Progenitor cell of endocrine pancreas (in vitro differentiated cells): ENCODE data around the gene TMEM37. TPM values are rescaled to one million over a fixed set of nuclear protein-coding genes. Genes with fewer than 3 reads are reported as not detected.
"Not testable (repeated sequence)": the region's sequence is repeated elsewhere in the genome, so short reads cannot be mapped to it uniquely, and the experiment has no call there.

ENCODE experiments used
- DNase-seq: peaks from one replicate; pipeline ENCODE4 v3.0.0; 2021; ENCODE audit warnings: low spot score; ENCODE audit not compliant: unreplicated experiment
- H3K27ac Mint-ChIP-seq: 2 replicates; pipeline ENCODE4 v1.8.0; 2021; ENCODE audit warnings: mild to moderate bottlenecking, moderate library complexity, mixed read lengths
- H3K27me3 Mint-ChIP-seq: 2 replicates; pipeline ENCODE4 v1.8.0; 2021; ENCODE audit warnings: mixed read lengths
- H3K36me3 Mint-ChIP-seq: 2 replicates; pipeline ENCODE4 v1.8.0; 2022; ENCODE audit warnings: mixed read lengths; ENCODE audit not compliant: insufficient read depth
- H3K4me1 Mint-ChIP-seq: 2 replicates; pipeline ENCODE4 v1.8.0; 2021; ENCODE audit warnings: low read depth, mixed read lengths
- H3K4me3 Mint-ChIP-seq: 2 replicates; pipeline ENCODE4 v1.8.0; 2021; ENCODE audit warnings: low read depth, mild to moderate bottlenecking, moderate library complexity, mixed read lengths
- H3K9me3 Mint-ChIP-seq: 2 replicates; pipeline ENCODE4 v1.8.0; 2021; ENCODE audit warnings: low read depth, mixed read lengths
- total RNA-seq: library from RNA; stranded (reverse); gene quantifications from 2 replicates; pipeline ENCODE4 v1.2.1, GENCODE V29; 2021
- TF ChIP-seq, protein P1 (sequence below): fragments of 200-600 bp; sonication (generic); IDR thresholded peaks from one replicate; pipeline ENCODE4 v1.5.0; 2021; ENCODE audit warnings: antibody characterized with exemption, mild to moderate bottlenecking; ENCODE audit not compliant: unreplicated experiment

The TMEM37 gene
- total RNA-seq, 1 donor from 2014 or later = 17.4 TPM

DNA sequence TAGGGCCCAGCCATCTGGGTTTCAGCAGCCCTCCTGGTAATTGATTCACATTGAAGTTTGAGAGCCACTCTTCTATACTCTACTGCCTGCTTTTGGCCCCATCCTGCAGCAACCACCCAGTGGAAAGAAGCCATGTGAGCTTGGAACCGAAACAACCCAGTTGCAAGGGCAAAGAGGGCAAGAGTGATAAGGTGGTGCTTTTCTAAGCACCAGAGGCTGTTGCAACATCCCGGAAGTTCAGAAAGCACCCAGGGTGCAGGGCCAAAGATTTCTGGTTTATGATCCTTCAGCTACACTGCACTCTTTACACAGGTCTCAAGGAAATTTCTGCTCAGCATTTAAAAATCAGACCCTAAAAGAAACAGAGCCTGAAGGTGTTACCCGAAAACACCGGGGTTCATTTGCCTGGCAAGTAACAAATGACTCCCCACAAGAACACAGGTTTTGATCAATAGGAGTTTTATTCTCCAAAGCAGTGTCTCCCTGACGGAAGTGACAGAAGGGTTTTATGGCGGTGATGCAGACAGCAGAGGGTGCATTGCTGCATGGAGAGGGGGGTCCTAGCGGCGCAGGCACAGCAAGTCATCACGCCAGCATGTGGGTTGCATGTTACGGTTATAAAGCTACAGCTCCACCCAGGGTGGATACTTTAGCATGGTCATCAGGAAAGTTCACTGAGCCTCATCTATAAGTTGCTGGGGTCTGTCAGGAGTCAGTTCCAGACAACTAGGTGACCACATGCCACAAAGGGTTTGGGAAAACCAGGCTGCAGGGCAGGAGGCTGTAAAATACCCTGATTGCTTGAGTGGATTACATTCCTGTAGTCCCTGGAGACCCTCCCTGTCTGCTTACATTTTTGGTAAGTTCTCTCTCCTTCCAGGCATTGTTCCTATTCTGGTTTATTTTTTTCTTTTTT, 28.8 kb upstream of the TMEM37 start:
- TF ChIP-seq, protein P1, sequence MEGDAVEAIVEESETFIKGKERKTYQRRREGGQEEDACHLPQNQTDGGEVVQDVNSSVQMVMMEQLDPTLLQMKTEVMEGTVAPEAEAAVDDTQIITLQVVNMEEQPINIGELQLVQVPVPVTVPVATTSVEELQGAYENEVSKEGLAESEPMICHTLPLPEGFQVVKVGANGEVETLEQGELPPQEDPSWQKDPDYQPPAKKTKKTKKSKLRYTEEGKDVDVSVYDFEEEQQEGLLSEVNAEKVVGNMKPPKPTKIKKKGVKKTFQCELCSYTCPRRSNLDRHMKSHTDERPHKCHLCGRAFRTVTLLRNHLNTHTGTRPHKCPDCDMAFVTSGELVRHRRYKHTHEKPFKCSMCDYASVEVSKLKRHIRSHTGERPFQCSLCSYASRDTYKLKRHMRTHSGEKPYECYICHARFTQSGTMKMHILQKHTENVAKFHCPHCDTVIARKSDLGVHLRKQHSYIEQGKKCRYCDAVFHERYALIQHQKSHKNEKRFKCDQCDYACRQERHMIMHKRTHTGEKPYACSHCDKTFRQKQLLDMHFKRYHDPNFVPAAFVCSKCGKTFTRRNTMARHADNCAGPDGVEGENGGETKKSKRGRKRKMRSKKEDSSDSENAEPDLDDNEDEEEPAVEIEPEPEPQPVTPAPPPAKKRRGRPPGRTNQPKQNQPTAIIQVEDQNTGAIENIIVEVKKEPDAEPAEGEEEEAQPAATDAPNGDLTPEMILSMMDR = no peak
- Mint-ChIP-seq H3K9me3 (no peaks in the 10 kb centered on the region), H3K36me3 (no peaks in the 10 kb centered on the region), H3K27ac (no peak overlapping the region), H3K4me3 (no peak overlapping the region), H3K4me1 (no peaks in the 10 kb centered on the region), H3K27me3 (peaks cover 3% of the 10 kb centered on the region)
- no peak for DNase-seq

DNA sequence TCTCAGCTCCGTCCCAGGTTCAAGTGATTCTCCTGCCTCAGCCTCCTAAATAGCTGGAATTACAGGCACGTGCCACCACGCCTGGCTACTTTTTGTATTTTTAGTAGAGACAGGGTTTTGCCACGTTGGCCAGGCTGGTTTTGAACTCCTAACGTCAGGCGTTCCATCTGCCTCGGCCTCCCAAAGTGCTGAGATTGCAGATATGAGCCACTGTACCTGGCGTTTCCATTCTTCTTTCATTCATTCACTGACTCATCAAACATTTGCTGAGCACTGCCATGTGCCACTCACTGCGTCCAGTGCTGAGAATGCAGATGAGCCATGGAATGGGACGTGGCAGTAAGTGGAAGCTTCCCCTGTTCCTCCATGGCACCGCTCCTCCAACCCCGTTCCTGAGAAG, 28.0 kb upstream of the TMEM37 start:
- H3K27ac Mint-ChIP-seq, H3K4me1 Mint-ChIP-seq, H3K27me3 Mint-ChIP-seq, H3K4me3 Mint-ChIP-seq, DNase-seq, H3K36me3 Mint-ChIP-seq, H3K9me3 Mint-ChIP-seq: not testable (repeated sequence)

DNA sequence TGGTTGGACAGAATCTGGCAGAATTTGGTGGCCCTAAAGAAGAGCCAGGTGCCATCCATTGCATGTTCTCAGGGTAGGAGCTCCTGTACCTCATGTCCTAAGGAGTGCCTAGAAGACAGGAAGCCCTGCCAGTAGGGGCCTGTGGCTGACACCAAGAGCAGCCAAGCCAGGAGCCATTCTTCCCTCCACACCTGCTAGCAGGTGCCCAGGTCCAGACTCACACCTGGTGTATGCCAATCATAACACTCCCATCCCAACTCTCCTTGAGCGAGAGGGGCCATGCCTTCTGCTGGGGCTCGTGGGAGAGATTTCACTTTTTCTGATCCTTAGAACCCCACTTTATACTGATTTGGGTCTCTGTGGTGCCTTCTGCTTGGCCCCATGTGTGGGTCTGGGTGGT, 26.5 kb upstream of the TMEM37 start:
- TF ChIP-seq, protein P1 = no peak
- H3K9me3 Mint-ChIP-seq = peaks cover 7% of the 10 kb centered on the region
- peaks cover 8% of the 10 kb centered on the region for H3K4me1 Mint-ChIP-seq
- no peak for DNase-seq
- no peak overlapping the region for H3K27ac Mint-ChIP-seq
- no peak overlapping the region for H3K4me3 Mint-ChIP-seq
- H3K36me3 Mint-ChIP-seq = peaks cover 2% of the 10 kb centered on the region
- H3K27me3 Mint-ChIP-seq = no peaks in the 10 kb centered on the region

DNA sequence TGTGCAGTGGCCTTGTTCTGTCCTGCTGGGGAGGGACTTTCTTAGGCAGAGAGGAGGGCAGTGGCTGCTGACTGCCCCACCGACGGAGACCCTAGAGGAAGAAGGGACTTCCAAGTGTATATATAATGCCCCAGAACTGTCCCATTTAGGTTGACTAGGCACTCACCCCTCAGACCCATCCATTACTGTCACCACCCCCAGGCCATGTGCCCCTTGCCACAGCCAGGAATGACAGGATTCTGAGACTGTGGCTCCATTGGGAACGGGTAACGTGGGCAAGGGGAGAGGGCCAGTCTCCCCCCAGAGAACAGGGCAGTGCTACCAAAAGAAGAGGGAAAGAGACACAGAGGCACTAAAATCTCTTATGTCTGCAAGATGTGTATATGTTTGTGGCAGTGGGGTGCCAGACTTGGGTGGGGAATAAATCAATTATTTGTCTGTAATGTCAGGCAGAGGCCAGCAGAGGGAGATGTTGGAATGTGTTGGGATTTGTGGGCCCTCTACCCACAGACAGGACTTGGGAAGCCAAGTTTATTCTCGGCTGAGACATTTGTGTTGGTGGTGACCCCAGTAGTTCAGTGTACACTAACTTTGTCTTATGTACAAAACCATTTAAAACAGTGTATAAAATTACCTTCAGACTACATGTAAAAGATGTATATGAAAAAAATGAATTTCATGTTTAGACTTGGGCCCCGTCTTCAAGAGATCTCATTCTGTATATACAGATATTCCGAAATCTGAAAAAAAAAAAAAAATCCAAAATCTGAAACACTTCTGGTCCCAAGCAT, 24.0 kb upstream of the TMEM37 start:
- peak; percentile 37 for DNase-seq
- H3K27ac Mint-ChIP-seq = no peak overlapping the region
- H3K36me3 Mint-ChIP-seq = peaks cover 2% of the 10 kb centered on the region
- no peak overlapping the region for H3K4me3 Mint-ChIP-seq
- peaks cover 8% of the 10 kb centered on the region for H3K4me1 Mint-ChIP-seq
- TF ChIP-seq, protein P1 = peak; percentile 85
- H3K9me3 Mint-ChIP-seq = peaks cover 15% of the 10 kb centered on the region
- H3K27me3 Mint-ChIP-seq = no peaks in the 10 kb centered on the region

DNA sequence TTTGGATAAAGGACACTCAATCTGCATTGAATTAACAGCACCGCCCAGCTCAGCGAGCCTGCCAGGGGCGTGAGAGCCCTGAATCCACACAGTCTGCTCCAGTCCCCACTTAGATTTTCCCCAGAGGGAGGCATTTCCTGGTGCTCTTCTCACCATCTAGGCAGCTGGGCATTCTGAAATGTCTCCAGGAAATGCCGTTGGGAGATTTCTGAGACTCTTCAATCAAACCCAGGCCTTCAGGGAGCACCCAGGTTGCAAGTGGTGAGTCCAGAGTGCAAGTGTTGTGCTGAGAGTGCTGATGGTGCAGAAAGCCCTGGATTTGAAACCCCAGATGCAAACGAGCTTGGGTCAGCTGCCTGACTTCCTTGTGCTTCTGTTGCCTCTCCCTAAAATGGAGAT, 23.4 kb upstream of the TMEM37 start:
- TF ChIP-seq, protein P1 = no peak
- no peak for DNase-seq
- Mint-ChIP-seq H3K4me3 (no peak overlapping the region), H3K27ac (no peak overlapping the region), H3K4me1 (peaks cover 8% of the 10 kb centered on the region), H3K27me3 (no peaks in the 10 kb centered on the region), H3K9me3 (peaks cover 15% of the 10 kb centered on the region), H3K36me3 (peaks cover 2% of the 10 kb centered on the region)
